LHCN-M2 (cell line): Measurements from ENCODE around the gene NXN. TPM values are rescaled to one million over a fixed set of nuclear protein-coding genes. Genes with fewer than 3 reads are reported as not detected.
"Not testable (repeated sequence)": the region's sequence is repeated elsewhere in the genome, so short reads cannot be mapped to it uniquely, and the experiment has no call there.

Experiments used
- DNase-seq: peaks from one replicate; pipeline ENCODE4 v3.0.0-alpha.2; 2012; ENCODE audit warnings: low read depth
- total RNA-seq: library from RNA; depleted of rRNA; stranded (reverse); fragments of >200 nt; gene quantifications from 2 replicates; pipeline ENCODE4 v1.2.3, GENCODE V29; 2014

The NXN gene
- total RNA-seq, 1 experiment from 2014 or later: 12.9 TPM

DNA sequence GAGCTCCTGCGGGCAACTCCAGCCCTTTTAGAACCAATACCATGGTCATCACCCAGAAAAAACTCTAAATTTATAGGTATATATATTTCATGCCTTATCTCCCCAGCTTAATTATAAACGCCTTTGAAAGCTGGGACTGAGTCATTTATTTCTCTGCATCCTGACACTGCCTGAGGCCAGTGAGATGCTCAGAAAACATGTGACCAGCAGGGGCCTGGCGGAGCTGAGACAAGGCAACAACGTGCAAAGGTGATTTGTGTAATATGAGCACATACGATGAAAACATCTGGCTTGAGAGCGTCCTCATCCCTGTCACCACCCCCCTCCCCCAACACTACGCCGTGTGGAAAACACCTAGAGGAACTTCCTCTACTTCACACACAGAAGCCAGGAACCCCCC lies 22.7 kb downstream of the NXN start:
- no peak for DNase-seq

DNA sequence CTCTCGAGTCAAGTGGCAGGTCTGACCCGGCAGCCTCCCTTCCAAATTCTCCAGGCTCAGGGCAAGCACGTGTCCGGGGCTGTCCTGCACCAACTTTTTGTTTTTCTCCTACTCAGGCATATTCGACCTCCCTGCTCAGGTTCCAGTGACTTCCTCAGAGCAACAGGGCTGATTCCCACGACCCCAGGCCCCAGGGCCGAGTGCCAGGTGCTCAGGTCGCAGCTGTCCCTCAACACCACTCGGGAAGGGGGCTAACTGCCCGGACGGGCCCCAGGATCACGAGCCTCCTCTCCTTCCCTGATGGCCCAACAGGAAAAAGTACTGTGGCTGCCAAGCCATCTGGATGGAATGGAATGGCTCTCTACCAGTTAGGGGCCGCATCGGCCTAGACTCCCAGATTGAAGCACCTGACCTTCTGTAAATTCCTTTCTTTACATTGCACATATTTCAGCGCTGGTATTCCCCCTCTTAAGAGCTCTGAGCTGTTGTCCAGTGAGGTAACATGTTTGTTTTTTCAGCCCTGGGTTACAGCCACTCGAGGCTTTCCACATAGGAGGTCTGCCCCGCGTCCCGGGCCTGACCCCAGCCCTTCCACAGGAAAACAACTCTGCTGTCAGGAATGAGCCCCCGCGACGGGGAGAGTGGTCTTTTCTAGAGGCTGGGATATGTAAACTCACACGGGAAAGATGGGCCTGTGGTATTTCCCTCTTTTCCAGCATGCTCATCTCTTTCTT lies 25.0 kb downstream of the NXN start:
- DNase-seq: no peak

- DNase-seq: no peak
These were observed 25.8 kb downstream of the NXN start for GRCh38 chr17:953767-954166.

- DNase-seq: not testable (repeated sequence)
These were observed 27.0 kb downstream of the NXN start for GRCh38 chr17:952592-952991.

- DNase-seq: peak; percentile 71
These were observed 28.0 kb downstream of the NXN start for GRCh38 chr17:951325-952132.

DNA sequence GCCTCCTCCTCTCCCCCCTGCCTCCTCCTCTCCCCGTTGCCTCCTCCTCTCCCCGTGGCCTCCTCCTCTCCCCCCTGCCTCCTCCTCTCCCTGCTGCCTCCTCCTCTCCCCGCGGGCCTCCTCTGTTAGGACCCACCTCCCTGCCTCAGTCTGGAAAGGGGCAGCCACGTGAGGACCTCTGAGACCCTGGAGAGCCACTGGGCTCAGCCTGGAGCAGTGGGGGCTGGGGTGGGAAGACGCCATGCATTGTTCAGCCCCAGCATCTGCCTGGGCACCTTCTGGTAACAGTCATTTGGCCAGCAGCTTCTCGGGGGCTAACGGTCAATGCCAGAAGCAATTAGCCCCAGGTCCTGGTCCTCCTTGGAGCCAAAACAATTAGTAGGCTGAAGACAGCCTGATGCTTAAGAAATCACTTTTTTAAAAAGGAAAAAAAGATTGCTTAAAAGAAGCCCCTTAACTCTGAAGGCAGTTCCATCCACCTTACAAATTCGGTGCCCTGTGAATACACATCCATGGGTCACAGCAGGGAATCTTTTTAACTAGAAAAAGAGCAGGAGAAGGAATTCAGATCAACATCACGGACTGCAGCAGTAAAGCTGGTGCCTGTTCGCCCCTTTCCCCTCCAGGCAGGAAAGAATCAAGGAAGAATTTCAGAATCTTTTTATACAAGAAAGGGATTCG lies 29.8 kb downstream of the NXN start:
- no peak for DNase-seq

DNA sequence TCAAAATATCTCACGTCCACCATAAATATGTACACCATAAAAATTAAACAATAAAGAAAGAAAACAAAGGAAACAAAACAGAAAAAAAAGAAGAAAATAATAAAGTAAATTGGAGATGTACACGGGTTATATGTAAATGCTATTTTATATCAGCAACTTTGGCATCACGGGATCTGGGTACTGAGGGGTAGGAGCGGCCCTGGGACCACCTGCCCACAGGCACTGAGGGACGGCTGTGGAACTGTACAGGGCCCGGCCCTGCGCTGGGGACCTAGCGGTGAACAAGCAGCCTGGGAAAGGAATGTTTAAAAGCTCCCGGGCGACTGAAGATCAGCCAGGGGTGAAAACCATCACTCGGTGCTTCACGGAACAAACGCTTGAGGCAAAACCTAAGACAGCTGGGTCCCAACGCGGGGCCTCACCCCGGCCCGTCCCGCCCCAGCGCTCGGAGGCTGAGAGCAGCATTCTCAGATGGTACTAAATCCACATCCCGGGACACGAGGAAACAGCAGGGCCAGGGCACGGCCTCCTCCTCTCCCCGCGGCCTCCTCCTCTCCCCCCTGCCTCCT lies 31.2 kb downstream of the NXN start:
- DNase-seq: no peak

DNA sequence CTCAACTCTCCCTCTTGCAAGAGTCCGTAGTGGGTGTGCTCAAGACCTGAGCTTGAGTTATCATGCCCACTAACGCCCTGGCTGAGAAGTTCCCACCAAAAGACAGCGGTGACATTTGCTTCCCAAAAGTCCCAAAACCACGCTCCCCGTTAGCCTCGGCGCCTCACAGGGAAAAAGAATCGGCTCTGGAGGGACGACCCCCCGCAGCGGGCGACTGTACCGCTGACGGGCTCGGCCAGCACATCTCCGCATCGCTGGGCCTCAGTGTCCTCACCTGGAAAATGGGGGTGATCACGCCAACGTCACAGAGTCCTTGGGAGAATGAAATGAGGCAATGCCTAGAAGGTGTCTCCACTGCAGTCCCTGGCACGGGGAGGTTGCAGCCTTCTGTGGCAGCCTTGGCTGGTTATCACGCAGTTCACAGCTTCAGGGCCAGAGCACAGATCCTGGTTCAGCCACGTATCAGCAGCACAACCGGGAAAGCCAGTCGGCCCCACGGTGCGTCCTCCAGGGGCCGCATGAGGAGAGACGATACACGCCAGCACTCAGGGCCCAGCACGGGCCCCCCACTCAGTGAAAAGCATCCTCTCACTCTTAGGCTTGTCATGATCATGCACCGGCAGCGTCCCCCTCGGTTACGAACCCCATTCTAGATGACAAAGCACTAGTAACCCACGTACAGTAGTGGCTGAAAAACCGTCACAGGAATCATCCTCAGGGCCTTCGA lies 32.9 kb downstream of the NXN start:
- no peak for DNase-seq

DNA sequence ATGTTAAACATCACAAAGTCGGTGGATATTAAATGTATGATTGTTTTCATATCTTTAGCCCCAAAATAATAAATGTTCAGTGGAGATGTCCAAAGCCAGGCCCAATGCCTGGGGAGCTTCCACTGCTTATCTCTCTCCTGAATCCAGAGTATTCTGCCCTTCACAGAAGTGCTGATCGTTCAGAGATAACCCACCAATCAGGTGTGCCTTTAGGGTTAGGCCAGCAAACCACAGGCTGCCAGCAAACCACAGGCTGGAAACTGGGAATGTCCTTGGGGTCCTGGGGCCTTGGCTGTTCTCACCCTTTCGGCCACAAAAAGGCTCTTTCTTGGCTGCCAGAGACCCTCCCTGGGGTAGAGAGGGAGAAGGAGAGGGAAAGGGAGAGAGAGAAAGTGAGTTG lies 33.9 kb downstream of the NXN start:
- DNase-seq: no peak

GRCh38 chr17:944266-944826 lies 35.2 kb downstream of the NXN start:
- DNase-seq: no peak

GRCh38 chr17:935485-935884 lies 44.1 kb downstream of the NXN start:
- DNase-seq: no peak

GRCh38 chr17:933312-934073 lies 46.1 kb downstream of the NXN start:
- peak; percentile 80 for DNase-seq

DNA sequence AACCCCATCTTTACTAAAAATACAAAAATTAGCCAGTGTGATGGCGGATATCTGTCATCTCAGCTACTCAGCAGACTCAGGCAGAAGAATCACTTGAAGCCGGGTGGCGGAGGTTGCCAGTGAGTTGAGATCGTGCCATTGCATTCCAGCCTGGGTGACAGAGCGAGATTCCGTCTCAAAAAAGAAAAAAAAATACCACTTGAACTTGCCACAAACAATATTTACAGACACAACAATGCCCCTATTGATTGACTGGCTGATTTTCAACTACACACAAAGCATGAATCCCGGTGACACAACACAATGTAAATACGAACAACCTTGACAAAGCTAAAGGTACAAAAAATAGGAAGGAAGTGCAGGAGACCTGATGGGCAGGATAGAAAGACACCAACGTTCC lies 49.3 kb downstream of the NXN start:
- no peak for DNase-seq

- DNase-seq: no peak
These were observed 50.0 kb downstream of the NXN start for GRCh38 chr17:929586-929985.

DNA sequence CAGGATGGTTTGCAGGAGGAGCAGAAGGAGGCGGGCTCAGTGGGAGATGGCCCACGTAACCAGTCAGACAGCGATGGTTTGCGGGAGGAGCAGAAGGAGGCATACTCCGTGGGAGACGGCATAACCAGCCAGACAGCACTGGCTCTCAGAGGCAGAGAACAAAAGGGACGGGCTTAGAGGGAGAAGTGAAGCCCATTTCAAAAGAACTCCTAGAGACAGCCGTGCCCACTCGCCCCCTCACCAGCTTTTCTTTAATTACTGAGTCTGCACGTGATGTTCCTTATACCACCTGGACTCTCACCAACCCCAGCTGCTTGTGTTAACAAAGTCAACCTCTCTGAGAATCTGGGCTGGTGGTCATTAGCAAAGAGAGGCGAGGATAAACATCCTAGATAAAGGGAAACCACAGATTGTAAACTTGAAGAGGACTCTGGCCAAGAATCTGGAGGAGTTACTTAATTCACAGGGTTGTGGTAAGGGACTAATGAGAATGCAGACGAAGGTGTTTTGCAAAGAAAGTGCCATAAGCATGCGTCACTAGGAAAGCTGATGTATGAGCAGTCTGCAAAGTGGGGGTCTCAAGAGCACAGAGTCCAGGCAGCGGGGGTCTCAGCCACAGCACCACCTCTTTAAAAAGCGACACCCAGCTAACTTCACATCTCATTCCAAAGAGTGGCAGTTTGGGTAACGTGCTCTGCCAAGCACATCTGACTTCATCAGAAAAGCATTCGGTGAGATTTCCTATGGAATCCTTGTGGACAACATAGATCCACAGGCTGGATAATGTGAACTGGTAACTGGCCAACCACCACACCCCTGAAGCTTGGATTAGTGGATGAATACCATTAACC lies 51.7 kb downstream of the NXN start:
- peak; percentile 89 for DNase-seq

DNA sequence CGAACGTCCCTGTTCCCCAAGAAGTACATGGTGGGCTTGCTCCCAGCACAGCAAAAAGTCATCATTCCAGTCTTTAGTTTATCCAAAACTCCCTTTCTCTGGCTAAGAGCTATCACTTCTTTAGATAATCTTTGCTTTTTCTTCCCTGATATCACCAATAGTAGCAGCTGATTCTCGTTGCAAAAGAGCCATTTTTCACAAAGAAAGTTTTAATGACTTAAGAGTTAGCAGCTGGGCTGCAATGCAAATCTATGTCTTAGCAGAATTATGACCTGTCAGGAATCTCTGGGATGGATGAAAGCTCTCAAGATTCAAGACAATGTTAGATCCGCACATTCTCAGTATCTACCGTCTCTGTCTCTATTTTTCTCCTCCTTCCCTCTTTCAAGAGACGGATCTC lies 53.8 kb downstream of the NXN start:
- no peak for DNase-seq

DNA sequence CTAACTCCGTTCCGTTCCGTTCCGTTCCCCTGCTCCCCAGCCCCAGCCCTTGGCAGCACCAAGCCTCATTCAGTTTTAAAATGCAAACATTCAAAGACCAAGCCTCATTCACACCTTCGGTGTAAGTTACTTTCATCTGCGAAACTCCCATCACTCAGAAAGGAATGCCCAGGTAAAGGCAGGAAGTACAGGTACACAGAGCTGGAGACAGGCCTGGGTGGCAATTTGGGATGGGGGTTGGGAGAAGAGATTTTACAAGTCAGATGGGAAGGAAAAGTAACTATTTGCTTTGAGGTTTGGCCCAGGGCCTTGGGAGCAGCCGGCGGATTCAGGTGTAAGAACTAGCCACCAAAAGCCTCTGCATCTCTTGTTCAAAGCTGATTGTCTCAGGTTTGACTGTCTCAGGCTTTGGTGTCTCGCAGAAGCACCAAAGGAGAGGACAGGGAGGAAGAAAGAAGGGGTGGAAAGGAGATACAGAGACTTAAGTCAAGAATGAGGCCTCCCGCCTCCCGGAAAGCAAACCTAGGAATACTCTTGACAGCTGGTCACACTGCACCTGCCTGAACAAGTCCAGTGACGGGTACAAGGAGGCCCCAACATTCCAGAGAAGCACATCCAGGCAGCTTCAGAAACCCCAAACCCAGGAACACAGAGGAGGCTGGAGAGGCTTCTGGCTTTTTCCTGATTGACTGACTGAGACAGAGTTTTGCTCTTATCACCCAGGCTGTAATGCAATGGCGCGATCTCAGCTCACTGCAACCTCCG lies 54.7 kb downstream of the NXN start:
- peak; percentile 13 for DNase-seq

- DNase-seq: not testable (repeated sequence)
These were observed 55.3 kb downstream of the NXN start for GRCh38 chr17:924306-924705.

GRCh38 chr17:923633-924032 lies 55.9 kb downstream of the NXN start:
- DNase-seq: no peak
